ENCODE data around the gene MACROD1. TPM values are rescaled to one million over a fixed set of nuclear protein-coding genes. Genes with fewer than 3 reads are reported as not detected.

MACROD1 gene
- total and polyA plus RNA-seq, 9 of the 15 experiments (the other 6 are each of a cell fraction or from before 2014, with no cell fraction given): 1.1 to 60.0 (median 26.4) TPM

- TF ChIP-seq HDAC6 (IDR thresholded peaks at IDR 0.05; ENCODE audit: low read depth, low read length): no peak
- TF ChIP-seq RB1 (IDR thresholded peaks at IDR 0.05; ENCODE audit: low read depth): peak; percentile 61
- TF ChIP-seq CGGBP1 (CRISPR knock-in tag; IDR thresholded peaks at IDR 0.05): no peak
- TF ChIP-seq CTCF (IDR thresholded peaks at IDR 0.05 in 2 of 3, conservative IDR thresholded peaks at IDR 0.05 in 1 of 3; ENCODE audit: insufficient read depth in 2 of 3, low read depth in 1 of 3, low read length in 3 of 3): 0 out of 6 replicates have a peak, but pooled peaks of 1 of the 3 experiments have one; percentile 4
- TF ChIP-seq HSF4 (CRISPR knock-in tag; IDR thresholded peaks at IDR 0.05; ENCODE audit: borderline replicate concordance): no peak
- TF ChIP-seq, protein P1, sequence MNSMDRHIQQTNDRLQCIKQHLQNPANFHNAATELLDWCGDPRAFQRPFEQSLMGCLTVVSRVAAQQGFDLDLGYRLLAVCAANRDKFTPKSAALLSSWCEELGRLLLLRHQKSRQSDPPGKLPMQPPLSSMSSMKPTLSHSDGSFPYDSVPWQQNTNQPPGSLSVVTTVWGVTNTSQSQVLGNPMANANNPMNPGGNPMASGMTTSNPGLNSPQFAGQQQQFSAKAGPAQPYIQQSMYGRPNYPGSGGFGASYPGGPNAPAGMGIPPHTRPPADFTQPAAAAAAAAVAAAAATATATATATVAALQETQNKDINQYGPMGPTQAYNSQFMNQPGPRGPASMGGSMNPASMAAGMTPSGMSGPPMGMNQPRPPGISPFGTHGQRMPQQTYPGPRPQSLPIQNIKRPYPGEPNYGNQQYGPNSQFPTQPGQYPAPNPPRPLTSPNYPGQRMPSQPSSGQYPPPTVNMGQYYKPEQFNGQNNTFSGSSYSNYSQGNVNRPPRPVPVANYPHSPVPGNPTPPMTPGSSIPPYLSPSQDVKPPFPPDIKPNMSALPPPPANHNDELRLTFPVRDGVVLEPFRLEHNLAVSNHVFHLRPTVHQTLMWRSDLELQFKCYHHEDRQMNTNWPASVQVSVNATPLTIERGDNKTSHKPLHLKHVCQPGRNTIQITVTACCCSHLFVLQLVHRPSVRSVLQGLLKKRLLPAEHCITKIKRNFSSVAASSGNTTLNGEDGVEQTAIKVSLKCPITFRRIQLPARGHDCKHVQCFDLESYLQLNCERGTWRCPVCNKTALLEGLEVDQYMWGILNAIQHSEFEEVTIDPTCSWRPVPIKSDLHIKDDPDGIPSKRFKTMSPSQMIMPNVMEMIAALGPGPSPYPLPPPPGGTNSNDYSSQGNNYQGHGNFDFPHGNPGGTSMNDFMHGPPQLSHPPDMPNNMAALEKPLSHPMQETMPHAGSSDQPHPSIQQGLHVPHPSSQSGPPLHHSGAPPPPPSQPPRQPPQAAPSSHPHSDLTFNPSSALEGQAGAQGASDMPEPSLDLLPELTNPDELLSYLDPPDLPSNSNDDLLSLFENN (IDR thresholded peaks at IDR 0.05; ENCODE audit: low read depth in 2 of 2, low read length in 2 of 2): 0 out of 4 replicates have a peak, but pooled peaks of 1 of the 2 experiments have one; percentile 44
- peak; percentile 53; the same call in 1 of the 2 replicates for TF ChIP-seq ZNF311 (CRISPR knock-in tag; IDR thresholded peaks at IDR 0.05)
- TF ChIP-seq RNF219 (CRISPR knock-in tag; IDR thresholded peaks at IDR 0.05): no peak
- 0 out of 2 replicates have a peak, but pooled peaks have one; percentile 42 for TF ChIP-seq CREB5 (CRISPR knock-in tag; IDR thresholded peaks at IDR 0.05)
- no peak for TF ChIP-seq GABPB2 (CRISPR knock-in tag; conservative IDR thresholded peaks at IDR 0.05)
- TF ChIP-seq ZNF197 (CRISPR knock-in tag; IDR thresholded peaks at IDR 0.05; ENCODE audit: low read depth): peak; percentile 85
- TF ChIP-seq MAFK (IDR thresholded peaks at IDR 0.05; ENCODE audit: low read length): peak; percentile 84
- TF ChIP-seq, protein P2, sequence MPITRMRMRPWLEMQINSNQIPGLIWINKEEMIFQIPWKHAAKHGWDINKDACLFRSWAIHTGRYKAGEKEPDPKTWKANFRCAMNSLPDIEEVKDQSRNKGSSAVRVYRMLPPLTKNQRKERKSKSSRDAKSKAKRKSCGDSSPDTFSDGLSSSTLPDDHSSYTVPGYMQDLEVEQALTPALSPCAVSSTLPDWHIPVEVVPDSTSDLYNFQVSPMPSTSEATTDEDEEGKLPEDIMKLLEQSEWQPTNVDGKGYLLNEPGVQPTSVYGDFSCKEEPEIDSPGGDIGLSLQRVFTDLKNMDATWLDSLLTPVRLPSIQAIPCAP (CRISPR knock-in tag; IDR thresholded peaks at IDR 0.05; ENCODE audit: borderline replicate concordance): no peak
- TF ChIP-seq, protein P3, sequence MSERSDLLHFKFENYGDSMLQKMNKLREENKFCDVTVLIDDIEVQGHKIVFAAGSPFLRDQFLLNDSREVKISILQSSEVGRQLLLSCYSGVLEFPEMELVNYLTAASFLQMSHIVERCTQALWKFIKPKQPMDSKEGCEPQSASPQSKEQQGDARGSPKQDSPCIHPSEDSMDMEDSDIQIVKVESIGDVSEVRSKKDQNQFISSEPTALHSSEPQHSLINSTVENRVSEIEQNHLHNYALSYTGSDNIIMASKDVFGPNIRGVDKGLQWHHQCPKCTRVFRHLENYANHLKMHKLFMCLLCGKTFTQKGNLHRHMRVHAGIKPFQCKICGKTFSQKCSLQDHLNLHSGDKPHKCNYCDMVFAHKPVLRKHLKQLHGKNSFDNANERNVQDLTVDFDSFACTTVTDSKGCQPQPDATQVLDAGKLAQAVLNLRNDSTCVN (CRISPR knock-in tag; IDR thresholded peaks at IDR 0.05): no peak
Observed at GRCh38 chr11:64207256-64208085, 41.6 kb upstream of the MACROD1 start (continued).
